ENCODE measurements around the gene METRNL.

METRNL gene

GRCh38 chr17:83126275-83126811, 46.9 kb downstream of the METRNL start:
- H3K27ac ChIP-seq: no peak overlapping the region
- TF ChIP-seq CTCF (conservative IDR thresholded peaks at IDR 0.05) (no peak), ZFX (IDR thresholded peaks at IDR 0.05) (no peak)

GRCh38 chr17:83127431-83128160, 48.2 kb downstream of the METRNL start:
- no peak for TF ChIP-seq CTCF (conservative IDR thresholded peaks at IDR 0.05)
- TF ChIP-seq ZFX (IDR thresholded peaks at IDR 0.05): no peak
- H3K27ac ChIP-seq: no peak overlapping the region

- TF ChIP-seq CTCF (conservative IDR thresholded peaks at IDR 0.05) (no peak), ZFX (IDR thresholded peaks at IDR 0.05) (no peak)
- H3K27ac ChIP-seq: no peak overlapping the region
These were observed 49.2 kb downstream of the METRNL start for GRCh38 chr17:83128306-83129240.

GRCh38 chr17:83129676-83130075, 50.3 kb downstream of the METRNL start:
- no peak overlapping the region for H3K27ac ChIP-seq
- TF ChIP-seq ZFX (IDR thresholded peaks at IDR 0.05) (no peak), CTCF (conservative IDR thresholded peaks at IDR 0.05) (no peak)

- H3K27ac ChIP-seq: no peak overlapping the region
- TF ChIP-seq ZFX (IDR thresholded peaks at IDR 0.05): no peak
- TF ChIP-seq CTCF (conservative IDR thresholded peaks at IDR 0.05): no peak
These were observed 52.1 kb downstream of the METRNL start for GRCh38 chr17:83131401-83132011.

- no peak for TF ChIP-seq CTCF (conservative IDR thresholded peaks at IDR 0.05)
- no peak for TF ChIP-seq ZFX (IDR thresholded peaks at IDR 0.05)
- H3K27ac ChIP-seq: no peak overlapping the region
These were observed 53.1 kb downstream of the METRNL start for GRCh38 chr17:83132251-83133081.

All from C4-2B (cell line).